HG03103 (cell line): ENCODE measurements around the gene SPATS2L.
"Not testable (repeated sequence)": the region's sequence is repeated elsewhere in the genome, so short reads cannot be mapped to it uniquely, and the experiment has no call there.

Experiments used
- ATAC-seq: cut with Tn5 transposase; IDR thresholded peaks from one replicate; pipeline ENCODE4 v1.9.1; 2021; ENCODE audit warnings: low read depth; ENCODE audit not compliant: unreplicated experiment

The SPATS2L gene

GRCh38 chr2:200319548-200320337, 13.2 kb downstream of the SPATS2L start:
- ATAC-seq, result no peak

- ATAC-seq, result no peak
Measured at GRCh38 chr2:200320344-200320743, 13.9 kb downstream of the SPATS2L start.

- ATAC-seq, result no peak
Measured at GRCh38 chr2:200320991-200321390, 14.5 kb downstream of the SPATS2L start.

DNA sequence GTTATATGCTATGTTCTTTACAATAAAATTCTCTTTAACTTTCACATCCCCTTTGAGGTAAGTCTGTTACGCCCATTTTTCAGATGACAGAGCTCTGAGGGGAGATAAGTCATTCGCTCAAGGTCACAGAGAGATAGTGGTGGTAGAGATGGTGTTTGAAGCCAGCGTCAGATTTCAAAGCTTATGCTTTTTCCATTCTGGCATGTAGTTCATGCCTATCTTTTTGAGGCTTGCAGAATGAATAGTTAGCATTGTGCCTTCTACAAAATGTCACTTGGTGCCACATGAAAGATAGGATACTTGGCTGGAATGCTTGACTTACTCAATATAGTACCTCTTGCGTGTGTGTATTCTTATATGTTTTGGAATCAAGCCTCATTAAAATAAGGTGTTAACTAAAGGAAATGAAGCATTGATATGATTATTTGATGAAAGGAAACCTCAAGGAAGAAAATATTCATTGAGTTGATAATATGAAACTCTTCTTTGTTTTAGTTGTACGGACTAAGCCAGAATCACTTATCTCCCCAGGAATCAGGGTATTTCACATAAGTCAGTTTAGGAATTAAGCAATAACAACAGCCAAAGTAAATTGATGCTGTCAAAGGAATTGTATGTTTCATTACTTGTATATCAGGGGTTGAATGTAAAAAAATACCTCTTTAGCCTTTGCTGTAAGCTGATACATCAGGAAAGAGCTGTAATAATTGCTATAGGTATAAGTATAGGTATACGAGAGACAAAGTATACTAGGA, 15.5 kb downstream of the SPATS2L start:
- no peak for ATAC-seq

GRCh38 chr2:200322607-200323006, 16.1 kb downstream of the SPATS2L start:
- no peak for ATAC-seq

DNA sequence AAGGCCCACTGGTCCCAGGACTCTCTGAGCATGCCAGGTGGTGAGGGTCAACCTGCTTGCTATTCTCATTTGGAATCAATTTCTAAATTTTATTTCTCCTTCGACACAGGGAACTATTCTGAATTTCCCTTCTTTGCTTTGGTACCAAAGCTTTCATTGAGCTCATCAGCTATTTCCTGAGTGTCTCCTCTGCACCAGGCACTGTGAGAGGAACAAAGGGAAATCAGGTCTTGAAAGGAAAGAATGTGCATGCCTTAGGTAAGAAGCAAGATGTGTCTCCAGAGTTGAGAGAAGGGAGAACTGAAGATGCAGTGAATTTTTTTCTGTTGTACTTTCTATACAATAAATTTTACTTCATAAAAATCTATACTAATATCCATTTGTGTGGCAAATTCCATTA, 17.9 kb downstream of the SPATS2L start:
- no peak for ATAC-seq

DNA sequence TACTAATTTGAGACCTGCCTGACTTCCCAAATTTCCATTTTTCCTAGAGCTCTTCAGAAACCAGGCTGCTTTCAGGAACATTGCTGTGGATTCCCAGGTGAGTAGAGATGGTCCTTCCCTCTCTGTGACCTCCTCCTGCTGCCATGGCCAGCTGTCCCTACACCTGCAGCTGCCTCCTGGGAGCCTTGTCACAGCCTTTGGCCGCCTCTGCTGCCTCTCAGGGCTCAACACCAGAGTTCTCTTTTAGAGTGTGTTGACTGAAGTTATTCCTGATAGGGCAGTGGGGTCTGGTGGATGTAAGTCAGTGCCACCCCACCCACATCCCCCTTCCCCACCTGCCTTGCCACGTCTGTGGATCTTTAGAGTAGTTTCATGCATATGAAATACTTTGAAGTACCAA, 22.9 kb downstream of the SPATS2L start:
- ATAC-seq, result no peak

GRCh38 chr2:200329798-200330197, 23.3 kb downstream of the SPATS2L start:
- ATAC-seq, result no peak

DNA sequence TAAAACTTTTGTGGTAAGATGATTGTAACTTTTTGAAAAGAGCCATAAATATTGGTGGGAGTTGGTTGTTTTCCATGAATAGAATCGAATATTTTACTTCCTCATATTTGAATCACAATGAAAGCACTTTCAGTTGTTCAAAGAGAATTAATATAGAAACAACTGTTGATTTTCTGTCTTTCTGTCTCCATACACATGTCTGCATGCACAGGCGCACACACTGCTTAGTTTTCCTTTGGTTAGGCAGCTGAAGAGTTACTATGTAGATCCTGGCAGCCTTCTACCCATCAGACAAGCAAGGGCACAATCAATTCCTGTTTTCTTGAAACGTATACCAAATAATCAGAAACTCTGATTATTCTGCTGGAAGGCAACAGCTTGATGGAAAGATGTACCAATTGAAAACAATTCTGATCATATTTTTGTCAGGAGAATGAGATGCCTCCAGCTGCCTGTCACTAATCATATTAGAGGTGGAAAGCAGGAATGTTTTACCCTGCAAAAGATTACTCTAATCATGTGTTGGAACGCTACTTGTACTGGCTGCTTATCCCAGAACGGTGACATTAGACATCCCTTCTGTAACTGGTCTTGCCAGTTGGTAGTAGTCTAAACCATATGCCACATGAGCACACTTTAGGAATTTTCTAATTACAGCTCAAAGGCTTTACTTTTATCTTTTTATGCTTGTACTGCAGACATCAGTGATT, 24.0 kb downstream of the SPATS2L start:
- ATAC-seq, result no peak

GRCh38 chr2:200331061-200331400, 24.5 kb downstream of the SPATS2L start:
- no peak for ATAC-seq

GRCh38 chr2:200335657-200336056, 29.2 kb downstream of the SPATS2L start:
- ATAC-seq, result no peak

GRCh38 chr2:200336980-200337615, 30.6 kb downstream of the SPATS2L start:
- ATAC-seq, result no peak

DNA sequence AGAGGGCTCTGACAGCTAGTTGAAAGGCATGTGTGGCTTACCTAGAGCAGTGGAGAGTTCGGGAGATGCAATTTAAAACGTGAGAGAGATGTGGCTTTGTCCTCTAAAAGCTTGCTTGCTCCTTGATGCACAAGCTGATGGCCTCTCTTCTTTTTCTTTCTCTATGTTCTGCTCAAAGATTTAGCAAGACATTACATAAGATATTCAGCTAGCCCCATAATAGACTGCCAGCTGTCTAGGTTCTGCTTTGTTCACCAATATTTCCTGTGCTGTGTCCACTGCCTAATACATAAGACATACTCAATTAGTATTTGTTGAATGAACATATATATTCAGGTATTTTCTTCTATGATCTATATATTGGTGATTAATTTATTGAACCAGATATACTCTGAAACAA, 31.1 kb downstream of the SPATS2L start:
- ATAC-seq, result no peak

DNA sequence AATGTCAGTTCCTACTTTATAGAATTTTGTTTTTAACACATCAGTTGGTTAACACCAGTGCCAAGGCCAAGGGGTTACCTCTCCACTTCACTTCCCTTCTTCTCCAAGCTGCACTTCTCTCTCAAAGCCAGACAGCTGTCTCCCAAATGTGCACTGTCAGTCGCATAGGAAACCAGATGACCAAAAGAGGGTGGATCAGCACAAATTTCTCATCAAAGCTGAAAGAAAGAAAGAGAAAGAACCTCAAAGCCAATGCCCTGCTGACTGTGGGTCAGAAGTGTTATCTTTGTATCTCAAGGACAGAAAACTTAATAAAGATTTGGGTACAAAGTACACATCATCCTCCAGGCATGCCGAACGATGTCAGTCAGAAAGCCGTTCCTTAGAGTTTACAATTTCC, 32.2 kb downstream of the SPATS2L start:
- ATAC-seq, result no peak

- no peak for ATAC-seq
Measured at GRCh38 chr2:200340508-200341224, 34.2 kb downstream of the SPATS2L start.

- ATAC-seq, result no peak
Measured at GRCh38 chr2:200341376-200341775, 34.9 kb downstream of the SPATS2L start.

- ATAC-seq, result no peak
Measured at GRCh38 chr2:200342235-200342634, 35.7 kb downstream of the SPATS2L start.

- no peak for ATAC-seq
Measured at GRCh38 chr2:200342654-200343053, 36.2 kb downstream of the SPATS2L start.

GRCh38 chr2:200344202-200344601, 37.7 kb downstream of the SPATS2L start:
- not testable (repeated sequence) for ATAC-seq

DNA sequence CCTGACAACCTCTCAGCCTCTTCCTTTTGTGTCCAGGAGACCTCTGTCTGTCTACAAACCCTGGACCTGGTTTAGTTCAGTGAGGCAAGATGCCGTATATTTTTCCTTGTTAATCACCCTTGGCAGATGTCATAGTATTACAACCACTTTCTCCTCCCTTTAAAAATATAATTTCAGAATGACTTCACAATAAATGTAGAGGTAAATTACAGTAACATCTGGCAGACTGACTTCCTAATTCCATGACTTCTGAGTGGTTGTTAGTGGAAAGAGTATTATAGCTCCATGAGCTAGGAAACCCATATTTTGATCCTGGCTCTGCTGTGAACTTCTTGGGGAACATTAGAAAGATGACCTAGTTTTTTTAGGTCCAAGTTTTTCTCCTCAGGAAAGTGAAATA, 39.5 kb downstream of the SPATS2L start:
- ATAC-seq, result no peak
